DOHH2 (cell line): ENCODE results near the gene ACMSD.

Source experiments
- H3F3A ChIP-seq: fragments of 200-600 bp; sonication (generic), shearing (Covaris generic); 2 replicates; pipeline ENCODE4 v1.6.0; 2016; ENCODE audit warnings: antibody characterized with exemption, mild to moderate bottlenecking; ENCODE audit not compliant: control insufficient read depth, insufficient read depth
- H3K27ac ChIP-seq: fragments of 200-600 bp; sonication (generic); 2 replicates; pipeline ENCODE4 v1.5.1; 2014; ENCODE audit warnings: low read depth, mild to moderate bottlenecking, low read length, moderate library complexity
- H3K27me3 ChIP-seq: fragments of 200-600 bp; sonication (generic); 2 replicates; pipeline ENCODE4 v1.6.1; 2014; ENCODE audit warnings: mild to moderate bottlenecking, low read length, mixed read lengths; ENCODE audit not compliant: control insufficient read depth
- H3K36me3 ChIP-seq: fragments of 200-600 bp; sonication (generic); 2 replicates; pipeline ENCODE4 v1.6.1; 2014; ENCODE audit warnings: mild to moderate bottlenecking, low read length, moderate library complexity, mixed read lengths; ENCODE audit not compliant: control insufficient read depth
- H3K4me1 ChIP-seq: fragments of 200-600 bp; sonication (generic); 2 replicates; pipeline ENCODE4 v1.6.1; 2014; ENCODE audit warnings: mild to moderate bottlenecking, low read length, mixed read lengths; ENCODE audit not compliant: control insufficient read depth
- H3K4me2 ChIP-seq: fragments of 200-600 bp; sonication (generic); 2 replicates; pipeline ENCODE4 v1.6.0; 2014; ENCODE audit warnings: mild to moderate bottlenecking, low read length, moderate library complexity
- H3K4me3 ChIP-seq: fragments of 200-600 bp; sonication (generic); 2 replicates; pipeline ENCODE4 v1.5.1; 2014; ENCODE audit warnings: mild to moderate bottlenecking, low read length, mixed read lengths
- H3K79me2 ChIP-seq: fragments of 200-600 bp; sonication (generic); 2 replicates; pipeline ENCODE4 v1.6.1; 2014; ENCODE audit warnings: mild to moderate bottlenecking, low read length, mixed read lengths; ENCODE audit not compliant: control insufficient read depth
- H3K9me2 ChIP-seq: fragments of 200-600 bp; sonication (generic); replicated peaks from 2 replicates; pipeline ENCODE4 v1.6.1; 2014; ENCODE audit warnings: mild to moderate bottlenecking, low read length, mixed read lengths; ENCODE audit not compliant: control insufficient read depth
- H3K9me3 ChIP-seq: fragments of 200-600 bp; sonication (generic); 2 replicates; pipeline ENCODE4 v1.6.1; 2014; ENCODE audit warnings: antibody characterized with exemption, low read length, mixed read lengths; ENCODE audit not compliant: control insufficient read depth, insufficient read depth
- H4K20me1 ChIP-seq: fragments of 200-600 bp; sonication (generic); 2 replicates; pipeline ENCODE4 v1.6.0; 2014; ENCODE audit warnings: low read depth, mild to moderate bottlenecking, antibody characterized with exemption, low read length, moderate library complexity; ENCODE audit not compliant: control insufficient read depth, insufficient read depth
- EZH2phosphoT487 ChIP-seq: fragments of 200-600 bp; sonication (generic); IDR thresholded peaks from 2 replicates; pipeline ENCODE4 v1.6.1; 2017; ENCODE audit warnings: borderline replicate concordance, mild to moderate bottlenecking, antibody characterized with exemption, low read length, moderate library complexity, mixed read lengths
- TF ChIP-seq, protein P1 (sequence below): fragments of 200-600 bp; sonication (generic); IDR thresholded peaks from one replicate; pipeline ENCODE4 v1.5.1; 2014; ENCODE audit warnings: antibody characterized with exemption, mild to moderate bottlenecking, low read depth, low read length; ENCODE audit not compliant: poor library complexity, severe bottlenecking

Gene ACMSD

GRCh38 chr2:134883552-134884293 lies 45.3 kb downstream of the ACMSD start:
- TF ChIP-seq, protein P1, sequence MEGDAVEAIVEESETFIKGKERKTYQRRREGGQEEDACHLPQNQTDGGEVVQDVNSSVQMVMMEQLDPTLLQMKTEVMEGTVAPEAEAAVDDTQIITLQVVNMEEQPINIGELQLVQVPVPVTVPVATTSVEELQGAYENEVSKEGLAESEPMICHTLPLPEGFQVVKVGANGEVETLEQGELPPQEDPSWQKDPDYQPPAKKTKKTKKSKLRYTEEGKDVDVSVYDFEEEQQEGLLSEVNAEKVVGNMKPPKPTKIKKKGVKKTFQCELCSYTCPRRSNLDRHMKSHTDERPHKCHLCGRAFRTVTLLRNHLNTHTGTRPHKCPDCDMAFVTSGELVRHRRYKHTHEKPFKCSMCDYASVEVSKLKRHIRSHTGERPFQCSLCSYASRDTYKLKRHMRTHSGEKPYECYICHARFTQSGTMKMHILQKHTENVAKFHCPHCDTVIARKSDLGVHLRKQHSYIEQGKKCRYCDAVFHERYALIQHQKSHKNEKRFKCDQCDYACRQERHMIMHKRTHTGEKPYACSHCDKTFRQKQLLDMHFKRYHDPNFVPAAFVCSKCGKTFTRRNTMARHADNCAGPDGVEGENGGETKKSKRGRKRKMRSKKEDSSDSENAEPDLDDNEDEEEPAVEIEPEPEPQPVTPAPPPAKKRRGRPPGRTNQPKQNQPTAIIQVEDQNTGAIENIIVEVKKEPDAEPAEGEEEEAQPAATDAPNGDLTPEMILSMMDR, result no peak
- no peak for TF ChIP-seq EZH2phosphoT487
- no peaks in the 10 kb centered on the region for H3K79me2 ChIP-seq
- H4K20me1 ChIP-seq, result no peaks in the 10 kb centered on the region
- no peaks in the 10 kb centered on the region for H3F3A ChIP-seq
- no peak overlapping the region for H3K27ac ChIP-seq
- H3K27me3 ChIP-seq, result no peaks in the 10 kb centered on the region
- H3K36me3 ChIP-seq, result no peaks in the 10 kb centered on the region
- H3K4me1 ChIP-seq, result no peaks in the 10 kb centered on the region
- H3K9me3 ChIP-seq, result no peaks in the 10 kb centered on the region
- H3K4me2 ChIP-seq, result no peak overlapping the region
- H3K9me2 ChIP-seq, result no peaks in the 10 kb centered on the region
- H3K4me3 ChIP-seq, result no peak overlapping the region

DNA sequence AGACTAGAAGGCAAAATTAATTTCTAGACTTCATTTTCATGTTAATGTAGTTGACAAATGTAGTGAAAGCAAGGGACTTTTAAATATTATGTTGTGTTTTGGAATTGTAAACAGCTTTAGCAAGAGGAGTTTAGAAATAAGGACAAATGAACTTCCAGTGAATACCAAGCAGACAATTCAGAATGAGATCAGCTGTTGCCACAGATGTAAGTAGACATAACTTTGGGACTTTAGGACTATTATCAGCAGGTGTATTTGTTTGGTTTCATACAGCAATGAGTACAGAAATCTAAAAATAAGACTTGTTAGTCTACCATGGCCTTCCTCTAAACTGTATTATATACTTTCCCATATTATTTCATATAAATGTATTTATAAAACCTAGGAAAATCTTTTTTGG lies 46.0 kb downstream of the ACMSD start:
- no peaks in the 10 kb centered on the region for H3K9me2 ChIP-seq
- H3K9me3 ChIP-seq, result no peaks in the 10 kb centered on the region
- no peaks in the 10 kb centered on the region for H3K79me2 ChIP-seq
- H3K27me3 ChIP-seq, result no peaks in the 10 kb centered on the region
- H3K27ac ChIP-seq, result no peak overlapping the region
- H3F3A ChIP-seq, result no peaks in the 10 kb centered on the region
- H4K20me1 ChIP-seq, result no peaks in the 10 kb centered on the region
- H3K36me3 ChIP-seq, result no peaks in the 10 kb centered on the region
- H3K4me3 ChIP-seq, result no peak overlapping the region
- H3K4me2 ChIP-seq, result no peak overlapping the region
- H3K4me1 ChIP-seq, result no peaks in the 10 kb centered on the region
- no peak for TF ChIP-seq EZH2phosphoT487
- TF ChIP-seq, protein P1, result no peak

DNA sequence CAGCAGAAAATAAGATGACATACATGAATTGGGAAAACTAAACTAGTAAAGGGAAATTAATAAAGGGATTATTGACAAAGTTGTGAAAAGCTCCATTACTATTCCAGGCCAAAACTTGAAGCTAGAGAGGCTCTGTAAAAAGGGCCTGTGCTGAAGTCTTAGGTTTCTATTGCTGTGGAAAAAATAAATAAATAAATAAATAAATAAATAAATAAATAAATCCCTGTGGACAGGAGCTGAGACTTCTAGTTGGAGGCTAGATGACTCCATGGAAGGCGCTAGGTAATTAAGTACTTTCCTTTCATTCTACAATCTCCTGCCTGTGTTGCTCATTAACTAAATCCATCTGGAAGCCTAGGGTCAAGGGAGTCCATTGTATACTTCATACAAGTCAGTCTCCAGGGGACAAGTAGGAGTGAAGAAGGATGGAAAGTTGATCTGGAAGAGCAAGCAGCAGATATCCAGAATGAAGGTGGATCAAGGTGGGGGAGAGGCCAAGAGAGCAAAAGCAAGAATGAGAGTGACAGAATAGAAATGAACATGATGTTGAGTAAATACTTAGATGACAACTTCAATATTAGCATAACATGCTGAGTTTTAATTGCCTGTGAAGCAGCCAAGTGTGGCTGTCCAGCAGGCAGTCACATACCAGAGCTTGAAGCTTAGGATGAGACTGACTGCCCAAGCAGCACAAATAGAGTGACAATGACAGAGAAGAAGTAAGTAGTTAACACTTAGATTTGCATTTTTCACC lies 54.0 kb downstream of the ACMSD start:
- Histone ChIP-seq H3K36me3 (no peaks in the 10 kb centered on the region), H3K4me3 (no peak overlapping the region), H3K79me2 (no peaks in the 10 kb centered on the region), H3K9me3 (no peaks in the 10 kb centered on the region), H3F3A (no peaks in the 10 kb centered on the region), H3K4me1 (no peaks in the 10 kb centered on the region), H3K4me2 (no peak overlapping the region), H3K27ac (no peak overlapping the region), H4K20me1 (no peaks in the 10 kb centered on the region), H3K27me3 (no peaks in the 10 kb centered on the region), H3K9me2 (no peaks in the 10 kb centered on the region)
- TF ChIP-seq, protein P1, result no peak
- no peak for TF ChIP-seq EZH2phosphoT487
